Kidney (tissue), 22 donors: ENCODE results near the gene SPEN. TPM values are rescaled to one million over a fixed set of nuclear protein-coding genes. Genes with fewer than 3 reads are reported as not detected.

Experiments
- DNase-seq, 5 donors: peaks; one replicate each; pipeline ENCODE4 v3.0.0-alpha.2; 2013 to 2020
- FAIRE-seq: peaks from 2 replicates; lab custom pipeline; 2012; peaks lifted over from hg19 to GRCh38; lab: Jason Lieb, UNC
- H3K27ac ChIP-seq, 2 donors: one replicate each; pipeline ENCODE4 v1.7.0; 2013; ENCODE audit warnings: low read depth in 2 of 2, low read length in 2 of 2, inconsistent platforms in 1 of 2
- H3K27me3 ChIP-seq: one replicate; pipeline ENCODE4 v1.7.1; 2013; ENCODE audit warnings: low read length, inconsistent platforms; ENCODE audit not compliant: control insufficient read depth, insufficient read depth
- H3K36me3 ChIP-seq, 3 donors: one replicate each; pipeline versions ENCODE4 v1.7.0 to v1.7.1; 2013; ENCODE audit warnings: low read length in 3 of 3, control low read depth in 1 of 3, inconsistent platforms in 1 of 3; ENCODE audit not compliant: insufficient read depth in 3 of 3, control insufficient read depth in 2 of 3
- H3K4me1 ChIP-seq, 3 donors: one replicate each; pipeline versions ENCODE4 v1.7.0 to v1.7.1; 2013; ENCODE audit warnings: low read length in 3 of 3, inconsistent platforms in 1 of 3, low read depth in 1 of 3; ENCODE audit not compliant: control insufficient read depth in 2 of 3, insufficient read depth in 2 of 3
- H3K4me3 ChIP-seq, 3 donors: one replicate each; pipeline versions ENCODE4 v1.7.0 to v1.8.1; 2013; ENCODE audit warnings: low read length in 3 of 3, control low read depth in 1 of 3, inconsistent platforms in 1 of 3
- H3K9ac ChIP-seq, 3 donors: one replicate each; pipeline versions ENCODE4 v1.7.0 to v1.7.1; 2013; ENCODE audit warnings: low read length in 3 of 3, control low read depth in 1 of 3, inconsistent platforms in 1 of 3
- H3K9me3 ChIP-seq, 3 donors: one replicate each; pipeline versions ENCODE4 v1.7.0 to v1.7.1; 2013; ENCODE audit warnings: low read length in 3 of 3, control low read depth in 1 of 3, inconsistent platforms in 1 of 3; ENCODE audit not compliant: control insufficient read depth in 2 of 3, insufficient read depth in 1 of 3
- CTCF ChIP-seq: IDR thresholded peaks from 3 replicates; pipeline ENCODE4 v1.5.1; 2012; ENCODE audit warnings: mild to moderate bottlenecking, moderate library complexity, borderline replicate concordance; ENCODE audit not compliant: insufficient read depth; ENCODE audit errors: extremely low read depth
- intact Hi-C: fragments of 100-400 bp; cut with DNase I; formaldehyde crosslinking; loops from one replicate; pipeline ENCODE4 v1.11.1; 2022
- long read RNA-seq, 10 donors: library from polyadenylated mRNA in 1 of 10; unstranded in 1 of 10; transcript quantifications; one replicate each; pipeline ENCODE4 v2.0.0 and lab custom pipeline, GENCODE V29; 2021 to 2026
- polyA plus RNA-seq: library from polyadenylated mRNA; stranded (reverse); fragments of 350-450 nt; fragmentation: Illumina TruSeq; extraction: RNeasy Lipid Tissue Mini Kit (QIAGEN cat#74804); gene quantifications from one replicate; pipeline ENCODE4 v1.2.3, GENCODE V29; 2014; ENCODE audit warnings: low read depth, low replicate concordance; ENCODE audit not compliant: insufficient read depth
- total RNA-seq: library from RNA; stranded (reverse); fragmentation: NEBNext Ultra II Directional; extraction: Animal tissue kit (Norgen Biotek cat#: 25700); gene quantifications from one replicate; pipeline ENCODE4 v1.2.1, GENCODE V29; 2021
- donor health status: control.
- donor health status: control.
- donor health status: control.
- donor health status: control.
- donor health status: control.
- donor health status: DM: yes; HTN: yes; CAD: no.
- donor health status: Normal renal cell carcinoma (clear cell type).

Gene SPEN
- total RNA-seq, result 70.7 TPM
- 9.4 TPM for polyA plus RNA-seq
- long read RNA-seq, donor 1, partial matches to known transcripts, result 19 of 20 reads
- long read RNA-seq, donor 1, other reads (novel, unspliced or antisense), result 0 of 20 reads
- long read RNA-seq, donor 2, partial matches to known transcripts, result 6 of 8 reads
- long read RNA-seq, donor 2, other reads (novel, unspliced or antisense), result 0 of 8 reads
- long read RNA-seq, donor 3, partial matches to known transcripts, result 18 of 20 reads
- long read RNA-seq, donor 3, other reads (novel, unspliced or antisense), result 0 of 20 reads
- long read RNA-seq, donor 4, transcript SPEN-205 (2 exons, 543 nt), result major isoform, 7 of 23 reads
- long read RNA-seq, donor 4, partial matches to known transcripts, result 15 of 23 reads
- long read RNA-seq, donor 4, other reads (novel, unspliced or antisense), result 0 of 23 reads
- long read RNA-seq, donor 5, result 0 reads
- long read RNA-seq, donor 6, partial matches to known transcripts, result 0 of 2 reads
- long read RNA-seq, donor 6, other reads (novel, unspliced or antisense), result 0 of 2 reads
- long read RNA-seq, donor 7, partial matches to known transcripts, result 24 of 47 reads
- long read RNA-seq, donor 7, other reads (novel, unspliced or antisense), result 20 of 47 reads
- long read RNA-seq, donor 8, partial matches to known transcripts, result 6 of 7 reads
- long read RNA-seq, donor 8, other reads (novel, unspliced or antisense), result 0 of 7 reads
- long read RNA-seq, donor 9, partial matches to known transcripts, result 0 of 3 reads
- long read RNA-seq, donor 9, other reads (novel, unspliced or antisense), result 0 of 3 reads
- long read RNA-seq, donor 10, partial matches to known transcripts, result 10 of 18 reads
- long read RNA-seq, donor 10, other reads (novel, unspliced or antisense), result 0 of 18 reads

- peak within 1 kb of the TSS; percentile 86 to 96 (median 96) for H3K4me3 ChIP-seq
- H3K36me3 ChIP-seq, result no peaks in the 10 kb centered on the region
- peak within 1 kb of the TSS; percentile 83 to 99 (median 96) for H3K9ac ChIP-seq
- TF ChIP-seq CTCF, result no peak
- FAIRE-seq, result no peak
- no peaks in the 10 kb centered on the region for H3K27me3 ChIP-seq
- no peaks in the 10 kb centered on the region for H3K9me3 ChIP-seq
- DNase-seq, result peak; percentile 98 to 100 (median 99)
- H3K27ac ChIP-seq, result peak within 1 kb of the TSS; percentile 90 to 97
- peaks cover 6 to 16% (median 6%) of the 10 kb centered on the region in 3 donors for H3K4me1 ChIP-seq
- intact Hi-C loops, result no loop called here
Measured at GRCh38 chr1:15847100-15847892, at the start of gene SPEN. SPEN (plus strand) TSS chr1:15847707; CDS start chr1:15848068, 361 bp downstream.

GRCh38 chr1:15799004-15799867, 48.3 kb upstream of the SPEN start:
- Histone ChIP-seq H3K27me3 (no peaks in the 10 kb centered on the region), H3K4me3 (peak overlapping the region in 1 of 3 donors; percentile 9), H3K36me3 (no peaks in the 10 kb centered on the region), H3K9ac (peak overlapping the region in 1 of 3 donors; percentile 56), H3K9me3 (no peaks in the 10 kb centered on the region), H3K27ac (peak overlapping the region; percentile 87 to 94), H3K4me1 (peaks cover 0 to 27% (median 24%) of the 10 kb centered on the region in 3 donors)
- FAIRE-seq, result no peak
- intact Hi-C loops, result no loop called here
- TF ChIP-seq CTCF, result no peak
- DNase-seq, result peak in 2 of 5 donors; percentile 42 to 95
